Measurements from ENCODE around the gene ECSCR.

ECSCR gene

GRCh38 chr5:139453683-139454567 lies 8.6 kb downstream of the ECSCR start (continued):
- TF ChIP-seq ZEB2 (tag by site-specific recombination; IDR thresholded peaks at IDR 0.05) (no peak), MZF1 (tag by site-specific recombination; IDR thresholded peaks at IDR 0.05; ENCODE audit: borderline replicate concordance) (no peak), TCF7L2 (IDR thresholded peaks at IDR 0.05; ENCODE audit: borderline replicate concordance, low read depth, low read length) (no peak), ZNF366 (tag by site-specific recombination; conservative IDR thresholded peaks at IDR 0.05) (no peak), ZNF660 (tag by site-specific recombination; IDR thresholded peaks at IDR 0.05) (no peak), ZNF501 (tag by site-specific recombination; IDR thresholded peaks at IDR 0.05) (no peak), GLIS2 (tag by site-specific recombination; IDR thresholded peaks at IDR 0.05) (no peak; the same call in 1 of the 2 replicates), WT1 (tag by site-specific recombination; IDR thresholded peaks at IDR 0.05) (peak; percentile 25; the same call in 1 of the 2 replicates), ZNF280C (tag by site-specific recombination; IDR thresholded peaks at IDR 0.05) (0 out of 2 replicates have a peak, but pooled peaks have one; percentile 20), KLF9 (tag by site-specific recombination; IDR thresholded peaks at IDR 0.05; ENCODE audit: low read depth) (peak; percentile 62), ZNF621 (tag by site-specific recombination; IDR thresholded peaks at IDR 0.05) (no peak; the same call in 1 of the 2 replicates), SETDB1 (IDR thresholded peaks at IDR 0.05; ENCODE audit: insufficient read length, low read length) (no peak), ZNF2 (tag by site-specific recombination; IDR thresholded peaks at IDR 0.05) (no peak), YY2 (tag by site-specific recombination; IDR thresholded peaks at IDR 0.05) (no peak), OSR2 (tag by site-specific recombination; IDR thresholded peaks at IDR 0.05) (no peak), ZNF692 (tag by site-specific recombination; IDR thresholded peaks at IDR 0.05) (no peak), ZNF580 (tag by site-specific recombination; IDR thresholded peaks at IDR 0.05) (no peak), ZNF639 (tag by site-specific recombination; IDR thresholded peaks at IDR 0.05) (no peak), ZBTB48 (tag by site-specific recombination; IDR thresholded peaks at IDR 0.05) (no peak), ZNF549 (tag by site-specific recombination; IDR thresholded peaks at IDR 0.05) (no peak), ZNF394 (tag by site-specific recombination; IDR thresholded peaks at IDR 0.05; ENCODE audit: borderline replicate concordance) (no peak), ZNF513 (tag by site-specific recombination; IDR thresholded peaks at IDR 0.05) (no peak), ZFP3 (tag by site-specific recombination; IDR thresholded peaks at IDR 0.05; ENCODE audit: low read depth) (no peak), ZNF791 (tag by site-specific recombination; IDR thresholded peaks at IDR 0.05) (peak; percentile 16; the same call in 1 of the 2 replicates), ZNF776 (tag by site-specific recombination; IDR thresholded peaks at IDR 0.05; ENCODE audit: borderline replicate concordance) (no peak), ZNF10 (tag by site-specific recombination; IDR thresholded peaks at IDR 0.05) (no peak), MEIS1 (CRISPR knock-in tag; IDR thresholded peaks at IDR 0.05; ENCODE audit: borderline replicate concordance) (no peak), ZNF211 (tag by site-specific recombination; IDR thresholded peaks at IDR 0.05; ENCODE audit: low read depth) (no peak; the same call in 1 of the 2 replicates), SCRT2 (tag by site-specific recombination; IDR thresholded peaks at IDR 0.05) (no peak), ZNF133 (tag by site-specific recombination; IDR thresholded peaks at IDR 0.05) (no peak; the same call in 1 of the 2 replicates), ZNF707 (tag by site-specific recombination; IDR thresholded peaks at IDR 0.05) (no peak; the same call in 1 of the 2 replicates), ZNF248 (tag by site-specific recombination; IDR thresholded peaks at IDR 0.05) (peak; percentile 64; the same call in 1 of the 2 replicates), HOXA7 (CRISPR knock-in tag; IDR thresholded peaks at IDR 0.05; ENCODE audit: borderline replicate concordance) (no peak), ZNF768 (tag by site-specific recombination; IDR thresholded peaks at IDR 0.05) (no peak)
